HG03575 (cell line): ENCODE measurements around the gene PCTP.

ENCODE experiments used
- ATAC-seq: cut with Tn5 transposase; IDR thresholded peaks from one replicate; pipeline ENCODE4 v1.9.1; 2021; ENCODE audit not compliant: unreplicated experiment, insufficient number of reproducible peaks, low FRiP score; ENCODE audit errors: extremely low read depth

PCTP gene

GRCh38 chr17:55723488-55723848, 27.4 kb upstream of the PCTP start:
- no peak for ATAC-seq

GRCh38 chr17:55726440-55726839, 24.4 kb upstream of the PCTP start:
- ATAC-seq: no peak

- no peak for ATAC-seq
Observed at GRCh38 chr17:55727275-55727674, 23.6 kb upstream of the PCTP start.

GRCh38 chr17:55727920-55728319, 22.9 kb upstream of the PCTP start:
- ATAC-seq: no peak

- no peak for ATAC-seq
Observed at GRCh38 chr17:55728361-55728760, 22.5 kb upstream of the PCTP start.

GRCh38 chr17:55728833-55729232, 22.0 kb upstream of the PCTP start:
- ATAC-seq: no peak

DNA sequence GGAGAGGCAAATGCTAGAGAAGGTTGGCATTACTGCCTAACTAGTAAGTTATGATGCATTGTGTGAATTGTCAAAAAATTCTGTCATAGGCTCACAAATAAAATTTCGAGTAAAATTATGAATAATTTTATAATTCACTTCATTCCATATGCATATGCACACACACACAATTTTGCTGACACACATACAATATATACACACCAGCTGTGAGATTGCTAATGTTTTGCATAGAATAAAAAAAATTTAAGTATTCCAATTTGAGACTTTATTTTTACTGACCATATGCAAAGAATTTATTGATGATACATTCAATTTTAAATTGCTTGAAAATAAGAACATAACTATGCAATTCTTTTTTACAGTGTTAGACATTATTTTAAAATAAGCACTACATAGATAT, 21.4 kb upstream of the PCTP start:
- ATAC-seq: no peak

DNA sequence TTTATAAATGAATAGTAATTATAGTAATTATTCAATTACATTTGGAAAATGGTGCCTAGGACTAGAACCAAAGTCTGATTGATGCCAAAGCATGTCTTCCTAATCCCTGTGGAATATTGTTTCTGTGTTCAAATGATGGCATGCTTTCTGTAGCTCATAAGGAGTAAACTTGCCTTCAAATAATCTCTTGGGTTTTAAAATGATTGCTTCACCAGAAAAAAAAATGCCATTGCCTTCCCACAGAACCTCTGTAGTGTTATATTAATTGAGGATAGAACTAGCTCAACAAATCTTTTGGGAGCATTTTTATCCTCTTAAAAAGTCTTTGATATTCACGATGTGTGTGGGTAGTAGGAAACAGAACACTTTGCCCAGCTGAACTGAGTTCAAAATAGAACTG, 20.5 kb upstream of the PCTP start:
- ATAC-seq: no peak

GRCh38 chr17:55730808-55731207, 20.0 kb upstream of the PCTP start:
- no peak for ATAC-seq

- ATAC-seq: no peak
Observed at GRCh38 chr17:55731586-55732250, 19.1 kb upstream of the PCTP start.

GRCh38 chr17:55734128-55734781, 16.6 kb upstream of the PCTP start:
- no peak for ATAC-seq

DNA sequence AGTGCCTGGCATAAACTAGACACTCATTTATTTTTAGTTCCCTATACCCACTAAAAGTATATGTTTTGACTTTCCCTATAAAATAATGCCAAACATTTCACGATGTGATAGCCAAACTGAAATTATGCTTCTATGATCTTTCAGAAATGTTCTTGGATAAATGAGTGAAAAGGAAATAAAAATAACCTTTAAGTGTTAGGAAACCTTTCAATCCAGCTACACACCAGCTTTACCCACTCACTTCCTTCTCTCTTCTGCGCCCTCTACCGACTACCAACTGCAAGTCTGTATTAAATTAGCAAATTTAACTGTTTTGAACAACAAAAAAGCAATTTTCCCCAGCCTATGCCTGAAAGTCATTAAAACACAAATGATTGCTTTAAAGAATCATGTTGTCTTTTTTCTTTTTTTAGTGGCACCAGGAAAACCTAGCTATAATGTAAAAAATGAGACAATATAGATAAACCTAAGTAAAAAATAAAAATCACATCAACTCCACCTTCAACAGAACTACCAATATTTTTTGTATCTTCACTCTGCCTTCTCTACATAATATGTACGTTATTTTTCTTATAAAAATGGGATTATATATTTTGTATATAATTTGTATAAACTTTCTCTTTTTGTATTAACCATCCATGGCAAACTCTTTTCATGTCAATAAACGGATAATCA, 15.0 kb upstream of the PCTP start:
- no peak for ATAC-seq

- no peak for ATAC-seq
Observed at GRCh38 chr17:55737976-55738501, 12.8 kb upstream of the PCTP start.

DNA sequence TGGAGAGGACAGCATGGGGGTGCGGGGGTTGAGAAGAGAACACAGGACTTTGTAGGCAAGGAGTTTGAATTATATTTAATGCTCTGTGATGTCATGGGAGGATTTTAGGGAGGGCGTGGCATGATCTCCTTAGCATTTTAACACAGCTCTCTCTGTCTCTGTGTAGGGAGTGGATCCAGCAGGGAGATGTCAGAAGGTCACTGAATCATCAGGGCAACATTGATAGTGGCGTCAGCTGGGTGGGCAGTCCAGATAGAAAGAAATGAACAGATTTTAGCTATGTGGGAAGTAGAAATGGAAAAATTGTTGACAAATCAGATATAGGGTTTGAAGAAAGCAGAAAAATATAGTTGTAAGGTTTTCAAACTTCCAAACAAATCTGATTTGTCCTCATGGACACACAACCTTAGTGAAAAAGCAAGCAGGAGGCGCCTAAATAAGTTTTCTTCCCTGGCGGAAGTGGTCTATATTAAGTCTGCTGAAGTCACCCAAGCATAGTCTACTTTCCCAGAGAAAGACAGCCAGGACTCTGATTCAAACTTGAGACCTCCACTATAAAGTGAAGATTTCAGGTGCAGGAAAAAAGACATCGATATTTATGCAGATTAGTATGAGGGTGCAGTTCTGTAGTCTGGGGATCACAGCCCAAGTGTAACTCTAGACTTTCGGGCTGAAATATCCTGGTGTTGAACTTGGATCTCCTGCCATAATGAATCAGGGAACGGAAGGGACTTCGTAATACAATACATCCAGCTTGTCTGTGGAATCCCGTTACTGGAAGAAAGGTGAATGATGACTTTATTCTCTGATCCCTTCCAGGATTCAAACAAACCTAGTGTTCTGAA, 10.1 kb upstream of the PCTP start:
- no peak for ATAC-seq

GRCh38 chr17:55741356-55741700, 9.5 kb upstream of the PCTP start:
- no peak for ATAC-seq

DNA sequence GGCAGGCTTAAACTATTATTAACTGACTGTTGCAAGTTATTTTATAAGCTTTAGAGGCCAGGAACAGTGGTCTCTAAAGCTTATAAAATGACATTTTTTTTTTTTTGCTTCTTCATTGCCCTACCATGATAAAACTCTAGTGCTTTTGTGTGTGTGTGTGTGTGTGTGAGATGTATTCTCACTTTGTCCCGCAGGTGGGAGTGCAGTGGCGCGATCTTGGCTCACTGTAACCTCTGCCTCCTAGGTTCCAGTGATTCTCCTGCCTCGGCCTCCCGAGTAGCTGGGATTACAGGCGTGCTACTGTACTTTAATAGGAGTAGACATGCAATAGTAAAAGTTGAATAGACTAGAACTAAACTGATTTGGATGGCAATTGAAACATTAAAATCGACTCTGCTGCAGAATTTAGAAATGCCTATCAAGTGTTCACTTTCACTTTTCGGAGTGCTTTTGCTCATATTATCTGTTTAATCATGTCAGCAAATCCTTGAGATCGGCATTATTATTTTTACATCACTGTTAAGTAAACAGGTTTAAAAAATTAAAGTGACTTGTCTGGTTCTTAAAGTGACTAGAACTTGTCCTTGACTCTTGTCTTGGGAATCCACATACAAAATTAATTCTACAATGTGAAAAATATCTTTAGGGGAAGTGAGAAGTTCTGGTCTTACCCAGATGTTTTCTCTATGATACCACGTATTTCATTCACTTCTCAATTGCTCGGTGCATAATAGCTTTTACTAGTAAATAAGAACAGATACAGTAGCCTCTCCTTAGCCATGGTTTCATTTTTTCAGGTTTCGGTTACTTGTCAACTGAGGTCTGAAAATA, 8.4 kb upstream of the PCTP start:
- peak; percentile 88 for ATAC-seq

- ATAC-seq: peak; percentile 17
Observed at GRCh38 chr17:55743103-55743679, 7.7 kb upstream of the PCTP start.

DNA sequence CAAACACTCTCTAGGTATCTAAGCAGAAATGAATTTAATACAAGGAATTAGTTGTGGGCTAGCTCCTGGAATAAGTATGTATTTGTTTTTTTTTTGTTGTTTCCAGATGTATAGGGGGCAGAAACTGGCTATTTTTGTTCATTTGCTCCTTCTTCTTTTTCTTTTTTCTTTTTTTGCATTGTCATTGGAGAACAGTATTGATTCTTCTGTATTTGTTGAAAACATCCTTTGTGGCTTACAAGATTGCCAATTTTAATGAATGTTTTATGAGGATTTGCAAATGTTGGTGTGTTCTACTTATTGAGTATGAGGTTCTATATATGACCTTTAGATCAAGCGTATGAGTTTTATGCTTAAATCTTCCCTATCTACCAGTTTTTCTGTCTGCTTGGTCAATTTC, 5.6 kb upstream of the PCTP start:
- ATAC-seq: no peak
